Right cardiac atrium (tissue), 5 donors: Measurements from ENCODE around the gene MUSTN1. TPM values are rescaled to one million over a fixed set of nuclear protein-coding genes. Genes with fewer than 3 reads are reported as not detected.

Experiments used
- ATAC-seq, 2 donors: fragments of 200-7000 bp; cut with Tn5 transposase; one replicate each; pipeline versions ENCODE4 v1.8.0 to v1.9.1; 2020; ENCODE audit warnings: moderate library complexity in 2 of 2, mild to moderate bottlenecking in 1 of 2
- DNase-seq, 3 donors: peaks; one replicate each; pipeline ENCODE4 v3.0.0-alpha.2; 2020
- H3K27ac ChIP-seq: one replicate; pipeline ENCODE4 v1.5.1; 2013; ENCODE audit warnings: mild to moderate bottlenecking, low read length, control low read depth, moderate library complexity
- H3K27me3 ChIP-seq: one replicate; pipeline ENCODE4 v1.6.1; 2013; ENCODE audit not compliant: control insufficient read depth, insufficient read depth
- H3K4me1 ChIP-seq: one replicate; pipeline ENCODE4 v1.6.1; 2013; ENCODE audit warnings: low read length; ENCODE audit not compliant: control insufficient read depth, insufficient read depth
- H3K4me3 ChIP-seq: one replicate; pipeline ENCODE4 v1.5.1; 2013; ENCODE audit warnings: low read length, control low read depth
- H3K9me3 ChIP-seq: one replicate; pipeline ENCODE4 v1.6.1; 2013; ENCODE audit warnings: low read length; ENCODE audit not compliant: control insufficient read depth
- WGBS: extraction: QIAGEN DNeasy Blood & Tissue Kit; methylation state at CpG from one replicate; pipeline ENCODE4 v1.1.7; 2013; 5-methylcytosine and 5-hydroxymethylcytosine counted together
- intact Hi-C, 4 donors: fragments of 100-400 bp; cut with DNase I; formaldehyde crosslinking; loops; one replicate each; pipeline versions ENCODE4 v1.11.0 to v1.14.0; 2022 to 2023
- polyA plus RNA-seq: library from polyadenylated mRNA; stranded (reverse); fragments of 200-250 nt; gene quantifications from one replicate; pipeline ENCODE4 v1.2.3, GENCODE V29; 2013
- total RNA-seq, 4 donors: library from RNA; stranded (reverse); fragmentation: NEBNext Ultra II Directional; extraction: Animal tissue kit (Norgen Biotek cat#: 25700); gene quantifications; one replicate each; pipeline ENCODE4 v1.2.1, GENCODE V29; 2021
- donor health status: healthy with polysubstance abuse.
- donor health status: DM: no; HTN: yes; CAD: no.
- donor health status: DM: no; HTN: no; CAD: no.
- donor health status: DM: no; HTN: yes; CAD: no; lungs with severe emphysema.
- donor health status: DM: yes; HTN: yes; CAD: no.

Gene MUSTN1
- total and polyA plus RNA-seq, 5 donors = 12.7 to 152 (median 42.0) TPM

DNA sequence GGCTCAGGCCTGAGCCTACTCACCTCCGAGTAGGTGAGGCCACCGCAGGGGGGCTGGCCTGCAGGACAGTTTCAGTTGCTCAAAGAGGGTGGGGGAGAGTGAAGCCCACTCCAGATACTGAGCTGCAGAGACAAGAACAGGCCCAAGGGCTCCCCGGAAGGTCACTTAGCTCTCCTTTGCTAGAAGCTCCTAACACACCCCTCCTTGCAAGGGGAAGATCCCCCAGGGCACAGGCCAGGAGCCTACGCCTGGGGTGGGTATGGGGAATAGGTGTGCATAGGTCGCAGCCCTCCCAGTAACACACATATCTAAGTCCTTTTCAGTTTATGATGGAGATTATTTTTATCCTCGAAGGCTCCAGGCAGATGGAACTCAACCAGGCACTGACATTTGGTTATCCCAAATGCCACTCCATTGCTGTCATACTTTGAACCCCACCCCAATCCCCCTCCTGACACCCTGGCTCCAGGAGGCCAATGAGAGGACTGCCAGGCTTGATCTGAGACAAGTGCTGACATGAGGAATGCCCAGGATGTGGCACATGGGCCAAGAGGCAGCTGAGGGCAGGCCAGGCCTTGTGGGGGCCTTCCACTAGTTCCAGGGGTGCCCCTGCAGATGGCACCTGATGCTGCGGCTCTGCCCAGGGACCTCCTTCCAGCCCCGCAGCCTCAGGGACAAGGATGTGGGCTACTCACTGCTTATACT, 1.1 kb upstream of the MUSTN1 start:
- no peaks in the 10 kb centered on the region for H3K27me3 ChIP-seq
- DNase-seq = peak in 2 of 3 donors; percentile 54 to 74
- H3K9me3 ChIP-seq = no peaks in the 10 kb centered on the region
- intact Hi-C loops = no loop called here
- WGBS = 74% methylated on average over 8 of the region's 8 CpGs
- peak; percentile 44 to 66 for ATAC-seq
- no peak overlapping the region for H3K4me3 ChIP-seq
- peak overlapping the region; percentile 84 for H3K27ac ChIP-seq
- peaks cover 10% of the 10 kb centered on the region for H3K4me1 ChIP-seq

- Histone ChIP-seq H3K9me3 (no peaks in the 10 kb centered on the region), H3K27ac (no peak overlapping the region), H3K4me3 (no peak overlapping the region), H3K27me3 (no peaks in the 10 kb centered on the region), H3K4me1 (peaks cover 9% of the 10 kb centered on the region)
- 94% methylated on average over 14 of the region's 14 CpGs for WGBS
- intact Hi-C loops = no loop called here
- ATAC-seq (no peak), DNase-seq (peak in 1 of 3 donors; percentile 37)
These were observed 1.6 kb downstream of the MUSTN1 start for GRCh38 chr3:52833202-52833601.

DNA sequence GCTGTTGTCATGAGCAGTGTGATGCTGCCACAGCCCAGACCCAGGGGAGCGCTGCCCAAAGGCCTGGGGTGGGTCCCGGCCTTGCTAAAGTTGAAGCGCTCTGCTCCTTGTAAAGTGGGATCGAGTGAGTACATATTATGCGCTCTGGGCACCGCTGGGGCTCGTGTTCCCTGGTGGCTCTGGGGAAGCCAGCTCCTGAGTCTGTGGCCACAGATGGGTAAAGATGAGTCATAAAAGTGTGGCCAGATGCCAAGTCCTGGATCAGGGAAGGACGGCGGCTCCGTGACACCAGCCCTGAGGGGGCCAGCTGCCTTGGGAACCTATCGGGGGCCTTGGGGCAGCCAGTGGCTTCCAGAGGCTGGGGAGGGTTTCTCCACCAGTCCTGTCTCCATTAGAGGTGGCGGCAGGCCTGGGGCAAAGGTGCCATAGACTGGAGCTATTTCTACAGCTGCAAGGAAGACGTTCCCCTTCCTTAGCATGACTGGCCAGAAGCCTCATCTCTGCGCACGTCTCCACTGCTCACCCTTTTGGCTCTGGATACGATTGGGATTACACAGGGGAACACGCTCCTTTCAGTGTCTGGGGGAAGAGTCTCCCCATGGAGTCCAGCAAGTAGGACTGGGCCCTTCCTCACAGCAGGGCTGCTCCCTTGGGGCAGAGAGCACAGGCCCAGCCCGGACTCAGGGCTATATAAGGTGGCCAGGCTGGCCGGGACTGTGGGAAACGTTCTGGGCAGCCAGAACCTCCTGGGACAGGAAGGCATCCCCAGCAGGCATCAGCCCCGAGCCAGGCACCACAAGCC, 3.1 kb downstream of the MUSTN1 start:
- peaks cover 3% of the 10 kb centered on the region for H3K4me1 ChIP-seq

DNA sequence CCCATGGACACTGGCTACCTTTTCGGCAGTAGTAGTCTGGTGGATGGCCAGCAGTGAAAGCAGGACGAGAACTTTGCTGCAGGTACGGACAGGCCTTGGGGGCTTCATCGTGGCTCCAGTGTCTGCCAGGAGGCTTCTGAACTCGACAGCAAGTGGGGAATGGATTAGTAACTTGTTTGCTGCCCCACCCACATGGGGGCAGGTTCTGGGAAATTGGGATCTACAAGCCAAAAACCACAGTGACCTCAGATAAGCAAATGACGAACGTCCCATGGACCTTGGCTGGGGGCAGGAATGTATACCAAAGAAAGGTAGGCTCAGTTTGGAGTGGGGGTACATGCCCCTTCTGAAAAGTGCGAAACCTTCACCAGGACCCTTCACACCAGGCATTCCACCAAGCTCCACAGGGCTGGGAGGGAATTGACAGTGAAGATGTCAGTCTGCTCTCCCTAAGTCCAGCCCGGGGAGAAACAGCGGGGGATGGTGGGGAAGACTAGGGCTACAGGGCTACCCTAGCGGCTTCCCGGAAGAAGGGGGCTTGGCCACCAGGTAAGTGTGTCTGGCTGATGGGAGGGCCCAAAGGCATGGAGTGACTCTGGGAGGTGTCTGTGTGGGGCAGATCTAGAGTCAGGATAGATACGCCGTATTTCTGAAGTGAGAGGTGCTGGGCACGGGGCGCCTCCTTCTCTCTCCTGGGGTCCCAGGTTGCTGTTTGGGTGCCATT, 4.1 kb downstream of the MUSTN1 start, which contains the start of gene ITIH4:
Gene ITIH4 (minus strand): TSS at position 138 of the 724 bp plus-strand sequence. CDS start 30 bp downstream, at position 108.
- ATAC-seq = no peak
- 74% methylated on average over 16 of the region's 16 CpGs for WGBS
- no peak within 1 kb of the TSS for H3K4me3 ChIP-seq
- no peaks in the 10 kb centered on the region for H3K27me3 ChIP-seq
- DNase-seq = peak in 1 of 3 donors; percentile 49
- peaks cover 2% of the 10 kb centered on the region for H3K4me1 ChIP-seq
- intact Hi-C loops = no loop called here
- H3K9me3 ChIP-seq = no peaks in the 10 kb centered on the region
- no peak within 1 kb of the TSS for H3K27ac ChIP-seq

More for the DNA sequence above, 3.1 kb downstream of the MUSTN1 start:
- WGBS = 48% methylated on average over 21 of the region's 21 CpGs
- H3K9me3 ChIP-seq = no peaks in the 10 kb centered on the region
- peak; percentile 17 to 54 for ATAC-seq
- peak overlapping the region; percentile 13 for H3K27ac ChIP-seq
- H3K4me3 ChIP-seq = no peak overlapping the region
- DNase-seq = peak; percentile 58 to 71 (median 66)
- no peaks in the 10 kb centered on the region for H3K27me3 ChIP-seq
- intact Hi-C loops = no loop called here

DNA sequence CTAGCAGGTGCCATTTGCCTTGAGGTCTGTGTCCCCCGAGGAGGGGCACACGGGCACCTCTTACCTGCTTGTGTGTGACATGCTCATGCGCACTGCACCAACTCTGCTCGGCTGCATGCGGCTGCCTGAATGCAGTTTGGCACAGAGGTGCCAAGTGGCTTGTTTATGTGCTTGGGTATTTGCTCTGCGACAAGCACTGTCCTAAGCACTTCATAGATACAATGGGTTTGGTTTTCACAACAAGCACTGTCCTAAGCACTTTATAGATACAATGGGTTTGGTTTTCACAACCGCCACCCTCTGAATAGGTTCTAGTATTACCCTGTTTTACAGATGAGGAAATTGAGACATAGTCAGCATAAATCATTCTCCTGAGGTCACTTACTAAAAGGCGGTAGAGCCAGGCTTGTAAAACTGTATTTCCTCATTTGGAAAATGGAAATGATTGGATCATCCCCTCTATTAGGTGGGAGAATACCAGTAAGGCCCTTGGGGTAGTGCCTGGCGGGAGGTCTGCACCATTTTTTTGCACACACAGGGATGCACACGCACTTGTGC, 4.8 kb downstream of the MUSTN1 start:
- Histone ChIP-seq H3K4me3 (no peak overlapping the region), H3K9me3 (no peaks in the 10 kb centered on the region), H3K27ac (no peak overlapping the region), H3K27me3 (no peaks in the 10 kb centered on the region), H3K4me1 (peaks cover 2% of the 10 kb centered on the region)
- DNase-seq (peak in 1 of 3 donors; percentile 7), ATAC-seq (no peak)
- 92% methylated on average over 10 of the region's 10 CpGs for WGBS
- intact Hi-C loops = no loop called here

GRCh38 chr3:52829482-52829881, 5.3 kb downstream of the MUSTN1 start:
- H3K27me3 ChIP-seq = no peaks in the 10 kb centered on the region
- no peaks in the 10 kb centered on the region for H3K9me3 ChIP-seq
- no peak overlapping the region for H3K27ac ChIP-seq
- no peak overlapping the region for H3K4me3 ChIP-seq
- no peak for ATAC-seq
- peak in 1 of 3 donors; percentile 5 for DNase-seq
- intact Hi-C loops = no loop called here
- peaks cover 2% of the 10 kb centered on the region for H3K4me1 ChIP-seq
- 90% methylated on average over 3 of the region's 3 CpGs for WGBS

DNA sequence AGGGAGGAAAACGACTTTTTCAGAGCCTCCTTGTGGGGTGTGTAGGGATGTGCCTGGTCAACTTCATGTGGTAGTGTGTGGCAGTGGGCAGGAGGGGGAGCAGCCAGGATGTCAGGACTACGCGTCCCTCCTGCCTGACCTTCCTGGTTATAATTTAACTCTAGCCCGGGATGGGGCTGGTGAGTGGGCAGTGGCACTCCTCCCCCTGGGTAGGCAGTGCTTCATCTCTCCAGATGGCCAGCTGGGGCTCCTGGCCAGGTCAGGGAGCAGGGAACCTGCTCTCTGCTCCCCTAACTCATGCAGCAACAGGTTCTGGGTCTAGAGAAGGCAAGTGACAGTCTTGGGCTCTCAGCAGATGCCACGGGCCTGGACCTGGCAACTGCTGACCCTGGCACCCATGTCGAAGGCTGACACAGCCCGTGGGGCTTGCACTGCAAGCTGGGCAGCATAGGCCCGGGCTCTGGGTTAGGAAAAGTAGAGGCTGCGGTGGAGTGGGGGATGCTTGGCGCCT, 6.9 kb downstream of the MUSTN1 start:
- peaks cover 2% of the 10 kb centered on the region for H3K4me1 ChIP-seq
- peak in 1 of 3 donors; percentile 13 for DNase-seq
- 70% methylated on average over 10 of the region's 10 CpGs for WGBS
- H3K9me3 ChIP-seq = no peaks in the 10 kb centered on the region
- H3K27ac ChIP-seq = no peak overlapping the region
- no peak overlapping the region for H3K4me3 ChIP-seq
- intact Hi-C loops = no loop called here
- no peak for ATAC-seq
- no peaks in the 10 kb centered on the region for H3K27me3 ChIP-seq

DNA sequence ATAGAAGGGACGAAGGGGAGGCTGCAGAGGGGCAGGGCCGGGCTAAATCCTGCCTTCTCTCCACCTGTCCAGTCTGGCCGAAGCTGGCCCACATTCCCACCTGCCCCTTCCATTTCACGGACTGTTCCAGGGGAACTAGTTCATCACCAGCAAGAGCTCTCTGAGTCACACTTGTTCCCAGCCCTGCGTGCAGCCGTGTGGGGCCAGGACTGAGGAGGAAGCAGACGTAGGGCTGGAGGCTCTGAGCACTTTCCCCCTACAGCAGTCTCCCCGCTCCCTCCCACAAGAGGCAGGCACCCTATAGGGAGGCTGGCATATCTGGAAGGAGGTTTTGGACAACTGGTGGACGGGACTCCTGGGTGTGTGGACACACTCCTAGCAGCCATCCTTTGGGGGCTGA, 7.4 kb downstream of the MUSTN1 start:
- 74% methylated on average over 9 of the region's 9 CpGs for WGBS
- Histone ChIP-seq H3K4me3 (no peak overlapping the region), H3K9me3 (no peaks in the 10 kb centered on the region), H3K4me1 (peaks cover 2% of the 10 kb centered on the region), H3K27me3 (no peaks in the 10 kb centered on the region), H3K27ac (no peak overlapping the region)
- intact Hi-C loops = no loop called here
- ATAC-seq = no peak
- peak in 2 of 3 donors; percentile 2 to 14 for DNase-seq

DNA sequence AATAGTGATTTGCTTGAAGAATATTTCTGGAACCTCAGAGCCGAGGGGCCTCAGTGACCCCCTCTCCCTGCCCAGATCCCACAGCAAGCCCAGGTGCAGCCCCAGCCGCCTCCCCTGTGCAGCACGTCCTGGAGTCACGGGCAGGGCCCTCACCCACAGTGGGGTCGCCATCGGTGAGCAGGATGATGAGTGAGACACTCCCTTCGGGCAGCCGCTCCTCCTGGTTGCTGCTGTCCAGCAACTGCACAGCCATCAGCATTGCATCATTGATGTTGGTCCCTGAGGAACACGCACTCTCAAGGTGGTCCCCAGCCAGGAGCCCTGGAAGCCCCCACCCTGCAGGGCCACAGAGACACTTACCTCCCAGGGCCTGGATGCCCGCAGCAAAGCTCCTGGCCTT, 10.8 kb downstream of the MUSTN1 start:
- peak in 2 of 3 donors; percentile 39 to 43 for DNase-seq
- WGBS = 97% methylated on average over 10 of the region's 10 CpGs
- H3K4me1 ChIP-seq = no peaks in the 10 kb centered on the region
- no peaks in the 10 kb centered on the region for H3K27me3 ChIP-seq
- no peak for ATAC-seq
- no peak overlapping the region for H3K27ac ChIP-seq
- H3K9me3 ChIP-seq = no peaks in the 10 kb centered on the region
- intact Hi-C loops = no loop called here
- H3K4me3 ChIP-seq = no peak overlapping the region

DNA sequence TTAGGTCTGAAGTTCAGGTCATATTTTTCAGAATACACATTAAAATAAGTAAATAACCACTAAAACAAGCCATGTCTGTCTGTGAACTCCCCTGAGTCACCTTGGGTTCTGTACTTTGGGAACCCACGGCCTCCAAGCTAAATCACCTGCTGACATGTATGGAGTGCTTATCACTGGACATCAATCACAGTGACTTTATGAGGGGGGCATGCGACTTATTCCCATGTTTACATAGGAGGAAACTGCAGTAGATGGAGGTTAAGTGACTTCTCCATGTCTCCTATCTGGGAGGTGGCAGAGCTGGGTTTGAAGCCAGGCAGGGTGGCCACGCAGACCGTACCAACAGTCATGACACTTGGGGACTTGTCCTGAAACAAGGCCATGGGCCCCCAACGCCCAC, 12.5 kb downstream of the MUSTN1 start:
- intact Hi-C loops = no loop called here
- H3K4me1 ChIP-seq = no peaks in the 10 kb centered on the region

More for the DNA sequence above, 12.5 kb downstream of the MUSTN1 start:
- WGBS = 95% methylated on average over 5 of the region's 5 CpGs
- DNase-seq (peak in 2 of 3 donors; percentile 18 to 31), ATAC-seq (no peak)
- Histone ChIP-seq H3K27ac (no peak overlapping the region), H3K9me3 (no peaks in the 10 kb centered on the region), H3K4me3 (no peak overlapping the region), H3K27me3 (no peaks in the 10 kb centered on the region)
